ENCODE data around the gene UROS.

UROS gene

GRCh38 chr10:125757742-125758141, 65.3 kb downstream of the UROS start:
- DNase-seq: no peak

GRCh38 chr10:125756853-125757487, 66.1 kb downstream of the UROS start:
- no peak for DNase-seq

- DNase-seq: no peak
Observed at GRCh38 chr10:125756196-125756595, 66.9 kb downstream of the UROS start.

GRCh38 chr10:125747417-125747816, 75.6 kb downstream of the UROS start:
- no peak for DNase-seq

GRCh38 chr10:125744909-125745308, 78.1 kb downstream of the UROS start:
- no peak for DNase-seq

- DNase-seq: no peak
Observed at GRCh38 chr10:125742465-125742864, 80.6 kb downstream of the UROS start.

GRCh38 chr10:125739994-125740679, 82.9 kb downstream of the UROS start:
- DNase-seq: no peak
